Measurements from ENCODE around the gene BAMBI.
"Not testable (repeated sequence)": the region's sequence is repeated elsewhere in the genome, so short reads cannot be mapped to it uniquely, and the experiment has no call there.

Gene BAMBI

GRCh38 chr10:28637346-28637745 is 40.0 kb upstream of the BAMBI start:
- ChIA-PET POLR2A (no interaction called here), CTCF (interaction anchor here (0.8 to 3.7 kb wide), 2 partner anchors 9 to 26 kb away, joined by 3 to 24 read pairs; no protein-coding TSS in a partner anchor)
- no peak for DNase-seq (ENCODE audit: low read depth, low spot score)
- TF ChIP-seq, protein P1, sequence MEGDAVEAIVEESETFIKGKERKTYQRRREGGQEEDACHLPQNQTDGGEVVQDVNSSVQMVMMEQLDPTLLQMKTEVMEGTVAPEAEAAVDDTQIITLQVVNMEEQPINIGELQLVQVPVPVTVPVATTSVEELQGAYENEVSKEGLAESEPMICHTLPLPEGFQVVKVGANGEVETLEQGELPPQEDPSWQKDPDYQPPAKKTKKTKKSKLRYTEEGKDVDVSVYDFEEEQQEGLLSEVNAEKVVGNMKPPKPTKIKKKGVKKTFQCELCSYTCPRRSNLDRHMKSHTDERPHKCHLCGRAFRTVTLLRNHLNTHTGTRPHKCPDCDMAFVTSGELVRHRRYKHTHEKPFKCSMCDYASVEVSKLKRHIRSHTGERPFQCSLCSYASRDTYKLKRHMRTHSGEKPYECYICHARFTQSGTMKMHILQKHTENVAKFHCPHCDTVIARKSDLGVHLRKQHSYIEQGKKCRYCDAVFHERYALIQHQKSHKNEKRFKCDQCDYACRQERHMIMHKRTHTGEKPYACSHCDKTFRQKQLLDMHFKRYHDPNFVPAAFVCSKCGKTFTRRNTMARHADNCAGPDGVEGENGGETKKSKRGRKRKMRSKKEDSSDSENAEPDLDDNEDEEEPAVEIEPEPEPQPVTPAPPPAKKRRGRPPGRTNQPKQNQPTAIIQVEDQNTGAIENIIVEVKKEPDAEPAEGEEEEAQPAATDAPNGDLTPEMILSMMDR (IDR thresholded peaks at IDR 0.05; ENCODE audit: insufficient read depth, low read length, missing control alignments), result no peak
- H3K4me3 ChIP-seq (ENCODE audit: low read depth, low read length), result no peak overlapping the region

DNA sequence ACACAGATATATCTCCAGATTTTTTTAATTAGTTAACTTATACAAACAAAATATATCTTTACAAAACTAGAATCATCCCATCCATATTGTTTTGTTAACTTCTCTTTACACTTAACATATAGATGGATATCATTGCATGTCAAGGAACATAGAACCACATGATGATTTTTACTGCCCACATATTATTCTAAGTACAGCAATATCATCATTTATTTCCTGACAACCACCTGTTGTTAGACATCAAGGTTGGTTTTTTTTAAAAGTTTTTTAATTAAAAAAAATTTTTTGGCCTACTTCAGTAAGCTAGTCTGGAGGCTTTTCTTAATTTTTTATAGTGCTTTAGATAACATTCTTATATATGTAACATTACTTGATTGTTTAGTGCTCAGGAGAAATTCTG is 38.9 kb upstream of the BAMBI start:
- CTCF ChIA-PET, result interaction anchor here (3.7 kb wide), 1 partner anchor 10 kb away, joined by 24 read pairs; no protein-coding TSS in a partner anchor
- POLR2A ChIA-PET, result no interaction called here
- no peak for DNase-seq (ENCODE audit: low read depth, low spot score)
- H3K4me3 ChIP-seq (ENCODE audit: low read depth, low read length), result no peak overlapping the region
- TF ChIP-seq, protein P1 (IDR thresholded peaks at IDR 0.05; ENCODE audit: insufficient read depth, low read length, missing control alignments), result no peak

DNA sequence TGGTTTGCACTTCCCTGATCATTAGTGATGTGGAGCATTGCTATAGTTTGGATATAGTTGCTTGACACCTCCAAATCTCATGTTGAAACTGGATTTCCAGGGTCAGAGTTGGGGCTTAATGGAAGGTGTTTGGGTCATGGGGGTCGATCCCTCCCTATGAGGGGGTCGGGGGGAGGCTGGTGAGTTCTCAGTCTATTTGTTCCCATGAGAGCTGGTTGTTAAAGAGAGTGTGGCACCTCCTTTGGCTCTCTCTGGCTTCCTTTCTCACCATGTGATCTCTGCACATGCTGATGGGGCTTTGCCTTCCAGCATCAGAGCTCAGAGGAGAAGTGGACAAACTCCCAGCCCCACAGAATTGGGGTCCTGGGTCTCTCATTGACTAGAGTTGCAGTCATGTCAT is 36.8 kb upstream of the BAMBI start:
- TF ChIP-seq, protein P1 (IDR thresholded peaks at IDR 0.05; ENCODE audit: insufficient read depth, low read length, missing control alignments), result no peak
- ChIA-PET POLR2A (no interaction called here), CTCF (interaction anchor here (1.2 to 1.9 kb wide), 3 partner anchors 12 to 664 kb away, joined by 3 to 8 read pairs (median 3); no protein-coding TSS in a partner anchor)
- no peak overlapping the region for H3K4me3 ChIP-seq (ENCODE audit: low read depth, low read length)
- no peak for DNase-seq (ENCODE audit: low read depth, low spot score)

- ChIA-PET POLR2A (no interaction called here), CTCF (interaction anchor here (0.9 kb wide), 2 partner anchors 16 to 17 kb away, joined by 3 read pairs; no protein-coding TSS in a partner anchor)
- TF ChIP-seq, protein P1 (IDR thresholded peaks at IDR 0.05; ENCODE audit: insufficient read depth, low read length, missing control alignments), result no peak
These were observed 32.7 kb upstream of the BAMBI start for GRCh38 chr10:28644647-28645046.

GRCh38 chr10:28652106-28652505 is 25.2 kb upstream of the BAMBI start:
- TF ChIP-seq, protein P1 (IDR thresholded peaks at IDR 0.05; ENCODE audit: insufficient read depth, low read length, missing control alignments), result no peak
- no peak for DNase-seq (ENCODE audit: low read depth, low spot score)
- POLR2A ChIA-PET, result no interaction called here
- CTCF ChIA-PET, result interaction anchor here (2.0 kb wide), 1 partner anchor 12 kb away, joined by 9 read pairs; no protein-coding TSS in a partner anchor
- no peak overlapping the region for H3K4me3 ChIP-seq (ENCODE audit: low read depth, low read length)

More at GRCh38 chr10:28644647-28645046, 32.7 kb upstream of the BAMBI start:
- H3K4me3 ChIP-seq (ENCODE audit: low read depth, low read length), result no peak overlapping the region
- no peak for DNase-seq (ENCODE audit: low read depth, low spot score)

GRCh38 chr10:28652703-28653102 is 24.6 kb upstream of the BAMBI start:
- no peak for DNase-seq (ENCODE audit: low read depth, low spot score)
- POLR2A ChIA-PET, result no interaction called here
- TF ChIP-seq, protein P1 (IDR thresholded peaks at IDR 0.05; ENCODE audit: insufficient read depth, low read length, missing control alignments), result no peak
- CTCF ChIA-PET, result interaction anchor here (0.9 to 2.0 kb wide), 3 partner anchors 11 to 652 kb away, joined by 3 to 9 read pairs (median 5); no protein-coding TSS in a partner anchor
- H3K4me3 ChIP-seq (ENCODE audit: low read depth, low read length), result no peak overlapping the region

- CTCF ChIA-PET, result interaction anchor here (1.1 to 2.3 kb wide), 2 partner anchors 24 to 646 kb away, joined by 3 to 8 read pairs; no protein-coding TSS in a partner anchor
- H3K4me3 ChIP-seq (ENCODE audit: low read depth, low read length); POLR2A ChIA-PET; DNase-seq (ENCODE audit: low read depth, low spot score): not testable (repeated sequence)
These were observed 18.5 kb upstream of the BAMBI start for GRCh38 chr10:28658824-28659223.
